CD1c-positive myeloid dendritic cell (primary cell): ENCODE data around the gene ARVCF.

Experiments used
- DNase-seq: peaks from one replicate; pipeline ENCODE4 v3.0.0-alpha.2; 2016; ENCODE audit errors: extremely low spot score

The ARVCF gene

GRCh38 chr22:20029550-20030225 lies 13.1 kb upstream of the ARVCF start:
- DNase-seq: no peak

- no peak for DNase-seq
Measured at GRCh38 chr22:20028855-20029549, 12.4 kb upstream of the ARVCF start.

- DNase-seq: no peak
Measured at GRCh38 chr22:20027966-20028854, 11.6 kb upstream of the ARVCF start.

GRCh38 chr22:20026996-20027601 lies 10.5 kb upstream of the ARVCF start:
- no peak for DNase-seq

GRCh38 chr22:20026204-20026908 lies 9.7 kb upstream of the ARVCF start:
- no peak for DNase-seq

- no peak for DNase-seq
Measured at GRCh38 chr22:20025401-20026203, 9.0 kb upstream of the ARVCF start.

GRCh38 chr22:20024650-20025397 lies 8.2 kb upstream of the ARVCF start:
- no peak for DNase-seq

- no peak for DNase-seq
Measured at GRCh38 chr22:20024225-20024624, 7.6 kb upstream of the ARVCF start.

- DNase-seq: peak; percentile 53
Measured at GRCh38 chr22:20022978-20023613, 6.5 kb upstream of the ARVCF start.

GRCh38 chr22:20022231-20022977 lies 5.8 kb upstream of the ARVCF start:
- no peak for DNase-seq

GRCh38 chr22:20021196-20022181 lies 4.9 kb upstream of the ARVCF start:
- peak; percentile 45 for DNase-seq

- peak; percentile 98 for DNase-seq
Measured at GRCh38 chr22:20020533-20021195, 4.0 kb upstream of the ARVCF start, which contains the start of gene TANGO2. TSS of gene TANGO2 (plus strand) at chr22:20021110. CDS start at chr22:20036799, 15,689 bp downstream.

- DNase-seq: no peak
Measured at GRCh38 chr22:20019661-20020532, 3.3 kb upstream of the ARVCF start.

GRCh38 chr22:20018001-20018400 lies 1.4 kb upstream of the ARVCF start:
- DNase-seq: no peak

- no peak for DNase-seq
Measured at GRCh38 chr22:20017622-20017958, 967 bp upstream of the ARVCF start.
